ENCODE data around the gene ST8SIA1.

The ST8SIA1 gene

GRCh38 chr12:22246217-22246846, 88.2 kb downstream of the ST8SIA1 start:
- no peak for DNase-seq (ENCODE audit: low read depth in 3 of 3, low spot score in 1 of 3)

- no peak for DNase-seq (ENCODE audit: low read depth in 3 of 3, low spot score in 1 of 3)
These were observed 91.8 kb downstream of the ST8SIA1 start for GRCh38 chr12:22242726-22243125.

DNA sequence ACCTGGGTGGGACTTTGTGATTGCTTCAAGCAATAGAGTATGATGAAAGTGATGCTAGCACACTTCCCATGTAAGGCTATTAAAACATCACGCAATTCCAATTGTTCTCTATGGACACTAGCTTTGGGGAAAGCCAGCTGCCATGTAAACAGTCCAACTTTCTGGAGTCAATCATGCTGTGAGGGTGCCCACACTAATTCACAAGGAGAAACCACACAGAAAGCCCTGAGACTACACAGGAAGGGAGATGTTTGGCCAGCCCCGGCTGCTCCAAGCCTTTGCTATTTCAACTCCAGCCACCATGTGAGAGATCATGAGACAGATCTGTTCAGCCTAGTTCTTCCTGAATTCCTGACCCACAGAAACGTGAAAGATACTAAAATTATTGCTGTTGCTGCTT, 96.3 kb downstream of the ST8SIA1 start:
- DNase-seq (ENCODE audit: low read depth in 3 of 3, low spot score in 1 of 3): no peak

DNA sequence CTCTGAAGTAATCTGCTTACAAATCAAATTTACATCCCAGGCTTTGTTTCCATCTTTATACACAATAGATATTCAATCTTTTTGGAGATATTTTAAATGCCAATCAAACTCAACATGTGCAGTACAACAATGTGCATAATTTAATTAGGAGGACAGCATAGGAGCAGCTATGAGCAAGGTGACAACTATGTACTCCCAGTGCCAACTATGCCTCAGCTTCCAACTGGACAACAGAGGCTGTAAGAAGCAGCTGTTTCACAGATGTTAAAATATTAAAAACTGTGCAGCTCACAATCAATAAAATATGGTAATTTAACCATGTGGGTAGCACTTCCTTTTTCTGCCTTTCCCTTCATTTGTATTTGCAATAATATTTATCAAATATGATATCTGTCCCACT, 99.9 kb downstream of the ST8SIA1 start:
- no peak for DNase-seq (ENCODE audit: low read depth in 3 of 3, low spot score in 1 of 3)

DNA sequence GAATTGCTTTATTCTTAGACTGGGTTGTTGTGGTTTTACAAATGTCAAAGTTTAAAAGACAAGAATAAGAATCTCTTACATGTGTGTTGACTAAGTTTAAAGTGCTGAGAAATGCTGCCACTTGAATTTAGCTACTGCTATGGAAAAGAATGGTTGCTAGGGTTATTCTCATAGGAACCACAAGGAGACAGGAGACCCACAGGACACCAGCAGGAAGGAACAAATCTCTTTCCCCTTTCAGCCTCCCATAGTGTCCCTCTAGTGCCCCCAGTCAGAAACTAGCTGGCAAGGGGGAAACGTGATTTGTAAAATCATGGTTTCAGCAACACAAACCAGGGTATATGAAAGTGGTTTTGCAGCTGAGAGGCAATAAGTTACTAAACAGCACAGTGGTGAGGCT, 102.7 kb downstream of the ST8SIA1 start:
- DNase-seq (ENCODE audit: low read depth in 3 of 3, low spot score in 1 of 3): no peak

DNA sequence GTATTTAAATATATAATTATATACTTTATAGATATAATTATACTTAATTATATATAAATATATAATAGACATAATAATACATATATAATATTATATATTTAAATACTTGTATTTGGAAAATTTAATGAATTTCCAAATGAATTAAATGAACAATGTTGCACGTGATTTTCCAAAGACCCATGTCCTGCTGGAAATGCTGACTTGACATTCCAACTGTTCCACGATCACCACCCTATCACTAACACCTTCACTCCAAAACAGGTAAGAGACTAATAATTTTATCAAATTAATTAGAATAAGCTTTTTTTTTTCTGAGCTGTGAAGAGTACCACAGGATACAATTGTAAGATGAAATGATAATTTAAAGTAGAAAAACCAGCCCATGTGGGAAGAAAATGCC, 103.4 kb downstream of the ST8SIA1 start:
- no peak for DNase-seq (ENCODE audit: low read depth in 3 of 3, low spot score in 1 of 3)

DNA sequence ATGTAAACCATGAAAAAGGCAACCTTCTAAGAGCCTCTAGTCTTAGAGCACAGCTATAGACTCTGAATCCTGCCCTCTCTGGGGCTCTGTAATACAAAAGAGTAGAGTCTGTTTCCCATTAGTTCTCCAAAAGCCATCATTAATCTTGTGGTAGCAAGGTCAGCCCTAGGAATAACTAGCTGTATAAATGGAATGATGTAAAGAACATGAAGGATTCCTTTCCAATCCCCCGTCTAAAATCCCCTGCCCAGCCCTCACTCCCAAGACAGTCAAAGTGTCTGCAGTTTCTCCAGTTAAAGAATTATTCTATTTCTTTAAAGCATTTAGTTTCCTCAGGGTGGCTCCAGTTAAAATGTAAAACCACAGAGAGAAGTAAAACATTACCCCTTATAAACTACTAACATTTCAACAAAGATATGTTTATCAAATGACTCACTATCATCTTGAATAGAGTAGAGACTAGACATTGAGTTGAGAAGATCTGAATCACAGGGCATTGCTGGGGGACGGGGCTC, 104.2 kb downstream of the ST8SIA1 start:
- no peak for DNase-seq (ENCODE audit: low read depth in 3 of 3, low spot score in 1 of 3)

- no peak for DNase-seq (ENCODE audit: low read depth in 3 of 3, low spot score in 1 of 3)
These were observed 104.7 kb downstream of the ST8SIA1 start for GRCh38 chr12:22229652-22230279.

DNA sequence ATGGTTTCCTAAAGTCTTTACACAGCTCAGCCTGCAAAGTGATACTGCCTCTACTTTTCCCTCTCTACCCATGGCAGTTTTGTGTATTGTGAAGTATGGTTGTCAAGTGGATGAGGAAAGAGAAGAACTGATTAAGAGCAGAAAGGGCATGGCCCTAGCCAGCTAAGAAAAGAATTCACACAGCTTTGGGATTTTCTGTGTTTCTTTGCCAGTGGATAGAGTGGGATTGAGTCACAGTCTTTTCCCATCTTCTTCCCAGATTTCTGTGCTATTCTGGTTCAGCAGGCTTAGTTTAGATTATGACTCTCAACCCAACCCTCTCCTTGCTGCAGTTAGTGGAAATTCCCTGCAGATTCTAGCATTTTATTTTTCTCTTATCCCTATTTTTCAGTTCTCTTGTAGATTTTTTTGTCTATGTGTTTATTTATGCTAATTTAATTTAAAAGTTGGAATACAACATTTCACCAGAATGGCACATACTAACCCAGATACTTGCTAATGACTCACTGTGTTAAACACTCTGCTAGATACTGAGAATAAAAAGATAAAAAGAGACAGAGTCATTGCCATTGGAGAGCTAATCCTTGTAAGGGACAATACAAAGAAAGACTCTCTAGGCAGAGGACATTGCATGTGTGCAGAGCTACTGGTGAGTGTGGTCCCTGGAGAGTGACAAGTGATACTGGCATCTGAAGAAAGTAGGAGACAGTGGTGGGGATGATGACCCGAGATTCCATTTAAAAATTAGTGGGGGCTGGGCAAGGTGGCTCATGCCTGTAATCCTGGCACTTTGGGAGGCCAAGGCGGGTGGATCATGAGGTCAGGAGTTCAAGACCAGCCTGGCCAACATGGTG, 106.3 kb downstream of the ST8SIA1 start:
- no peak for DNase-seq (ENCODE audit: low read depth in 3 of 3, low spot score in 1 of 3)

- no peak for DNase-seq (ENCODE audit: low read depth in 3 of 3, low spot score in 1 of 3)
These were observed 111.2 kb downstream of the ST8SIA1 start for GRCh38 chr12:22223356-22223755.

DNA sequence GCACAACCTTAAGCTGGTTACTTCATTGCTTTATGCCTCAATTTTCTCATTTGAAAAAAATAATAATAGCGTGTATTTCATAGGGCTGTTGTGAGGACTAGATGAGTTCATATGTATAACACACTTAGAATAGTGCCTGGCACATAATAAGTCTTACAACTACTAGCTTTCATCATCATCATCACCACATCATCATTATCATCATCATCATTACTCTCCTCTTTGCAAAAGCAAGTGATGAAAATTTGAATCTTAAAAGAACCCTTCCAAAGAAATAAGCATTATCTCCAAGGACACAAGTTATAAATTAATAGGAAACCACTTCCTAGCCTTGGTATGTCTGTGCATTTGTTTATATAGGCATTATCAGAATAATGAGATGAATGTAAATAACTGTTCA, 117.0 kb downstream of the ST8SIA1 start:
- DNase-seq (ENCODE audit: low read depth in 3 of 3, low spot score in 1 of 3): no peak

DNA sequence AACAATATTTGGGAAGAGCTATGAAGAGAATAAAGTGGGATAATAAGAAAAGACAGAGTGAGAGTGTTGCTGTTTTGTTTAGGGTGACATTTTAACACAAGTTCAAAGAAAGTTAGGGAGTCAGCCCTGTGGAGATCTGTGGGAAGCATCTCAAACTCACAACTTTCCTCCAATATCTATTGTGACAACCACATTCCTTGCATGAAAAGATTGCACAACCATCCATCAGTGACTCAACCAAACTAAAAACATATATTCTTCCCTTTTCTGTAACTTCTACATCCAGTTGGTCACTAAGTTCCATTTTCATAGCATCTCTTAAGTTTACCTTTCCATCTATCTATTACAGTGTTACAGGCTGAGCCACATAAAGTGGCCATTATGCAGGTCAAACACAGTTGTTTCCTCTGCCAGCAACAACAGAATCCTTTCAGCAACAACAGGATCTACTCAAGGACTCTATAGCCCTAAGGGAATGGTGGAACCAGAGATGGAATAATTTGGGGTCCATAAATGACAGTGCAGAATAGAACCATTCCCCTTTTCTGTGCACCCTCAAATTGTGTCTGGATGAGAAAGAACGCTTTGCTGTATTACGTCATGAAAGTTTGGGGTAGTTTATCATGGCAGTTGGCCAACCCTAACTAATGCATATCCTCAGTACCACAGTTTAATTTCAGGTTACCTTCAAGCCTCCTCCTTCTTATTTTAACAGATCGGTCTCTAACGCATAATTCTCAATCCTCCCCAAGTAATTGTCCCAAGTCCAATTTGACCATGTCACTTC, 118.8 kb downstream of the ST8SIA1 start:
- no peak for DNase-seq (ENCODE audit: low read depth in 3 of 3, low spot score in 1 of 3)

DNA sequence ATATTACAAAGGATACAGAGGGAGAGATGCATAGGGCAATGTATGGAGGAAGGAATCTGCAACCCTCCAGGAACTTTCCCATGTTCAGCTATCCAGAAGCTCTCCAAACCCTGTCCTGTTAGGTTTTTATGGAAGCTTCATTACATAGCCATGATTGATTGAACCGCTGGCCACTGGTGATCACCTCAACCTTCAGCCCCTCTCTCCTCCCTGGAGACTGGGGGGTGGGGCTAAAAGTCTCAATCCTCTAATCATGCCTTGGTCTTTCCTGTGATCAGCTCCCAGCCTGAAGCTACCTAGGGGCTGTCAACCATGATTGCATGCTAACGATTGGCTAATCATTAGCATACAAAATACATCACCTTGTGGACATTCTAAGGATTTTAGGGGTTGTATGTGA, 123.4 kb downstream of the ST8SIA1 start:
- DNase-seq (ENCODE audit: low read depth in 3 of 3, low spot score in 1 of 3): no peak

DNA sequence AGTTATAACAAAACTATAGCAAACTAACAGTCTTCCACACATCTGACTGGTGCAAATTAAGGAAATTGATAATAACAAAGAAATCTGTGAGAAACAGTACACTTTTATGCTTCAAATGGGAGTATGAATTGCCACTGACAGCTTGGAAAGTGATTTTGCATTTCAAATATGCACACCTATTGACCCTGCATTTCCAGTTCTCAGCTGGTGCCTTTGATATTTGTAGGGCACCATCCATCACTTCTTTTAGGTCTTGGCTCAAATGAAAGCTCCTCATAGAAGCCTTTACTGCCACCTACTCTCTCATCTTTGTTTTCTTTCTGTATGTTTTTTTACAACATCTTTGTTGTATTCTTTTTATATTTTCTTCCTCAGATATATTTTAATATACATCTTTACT, 125.1 kb downstream of the ST8SIA1 start:
- no peak for DNase-seq (ENCODE audit: low read depth in 3 of 3, low spot score in 1 of 3)

DNA sequence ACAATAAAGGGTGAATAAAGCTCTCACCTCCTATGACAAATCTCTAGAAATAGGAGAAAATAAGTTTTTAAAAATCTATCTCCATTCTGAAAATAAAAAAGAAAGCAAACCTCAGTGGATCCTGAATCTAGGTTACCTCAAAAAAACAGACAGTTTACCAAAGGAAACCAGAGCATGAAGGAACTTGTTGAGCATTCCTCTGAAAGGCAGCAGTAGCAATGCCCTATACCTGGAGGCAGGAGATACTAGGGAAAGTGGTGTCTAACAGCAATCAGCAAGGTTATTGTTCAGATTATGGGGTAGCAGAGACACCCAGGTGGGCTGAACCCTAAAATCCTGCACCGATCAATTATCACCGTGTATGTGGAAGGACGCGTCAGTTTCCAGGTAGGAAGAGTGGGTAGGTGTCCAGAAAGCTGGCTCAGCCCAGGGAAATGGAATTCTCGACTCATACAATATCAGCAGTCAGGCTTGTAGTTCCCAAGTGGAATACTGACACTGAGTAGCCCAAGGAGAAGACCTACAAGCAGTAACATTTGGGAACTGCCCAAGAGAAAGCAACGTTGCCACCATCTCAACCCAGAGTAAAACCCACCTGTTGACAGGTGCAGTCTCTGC, 128.3 kb downstream of the ST8SIA1 start:
- DNase-seq (ENCODE audit: low read depth in 3 of 3, low spot score in 1 of 3): no peak

DNA sequence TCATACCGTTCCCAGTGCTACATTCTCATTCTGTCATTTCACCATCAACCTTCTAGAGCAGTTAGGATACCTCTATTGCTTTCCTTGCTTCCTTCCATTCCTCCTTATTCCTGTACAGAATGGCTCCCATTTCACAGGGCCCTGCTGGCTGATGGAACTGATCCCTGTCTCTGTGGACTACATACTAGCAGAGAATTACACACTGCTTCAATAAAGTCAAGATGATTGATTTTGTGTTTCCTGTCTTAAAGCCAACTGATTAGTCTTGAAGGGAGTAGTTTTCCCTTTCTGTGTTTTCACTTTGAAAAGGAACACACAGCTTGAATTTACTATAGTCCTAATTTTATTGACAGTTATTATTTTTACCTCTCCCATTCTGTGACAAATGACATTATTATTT, 130.1 kb downstream of the ST8SIA1 start:
- DNase-seq (ENCODE audit: low read depth in 3 of 3, low spot score in 1 of 3): no peak

- no peak for DNase-seq (ENCODE audit: low read depth in 3 of 3, low spot score in 1 of 3)
These were observed 131.7 kb downstream of the ST8SIA1 start for GRCh38 chr12:22202847-22203246.

- DNase-seq (ENCODE audit: low read depth in 3 of 3, low spot score in 1 of 3): no peak
These were observed 133.4 kb downstream of the ST8SIA1 start for GRCh38 chr12:22201101-22201500.

DNA sequence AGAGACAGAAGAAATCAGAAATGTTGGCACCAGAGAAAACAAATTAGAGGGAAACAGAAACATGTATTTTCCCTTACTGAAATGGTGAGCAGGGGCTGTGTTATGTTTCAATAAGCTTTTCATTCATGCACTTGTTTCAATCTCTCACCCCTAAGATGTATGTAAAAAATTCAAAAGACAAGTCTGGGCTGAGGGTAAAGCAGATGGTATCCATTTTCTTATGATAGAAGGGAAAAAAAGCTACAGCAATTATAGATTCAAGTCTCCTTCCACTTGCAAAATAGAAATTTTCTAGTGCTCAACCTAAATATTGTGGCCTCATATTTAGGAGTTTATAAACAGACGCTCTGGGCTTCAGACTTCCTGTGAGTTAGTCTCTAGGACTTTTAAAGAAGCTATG, 138.3 kb downstream of the ST8SIA1 start:
- DNase-seq (ENCODE audit: low read depth in 3 of 3, low spot score in 1 of 3): no peak

- DNase-seq (ENCODE audit: low read depth in 3 of 3, low spot score in 1 of 3): no peak
These were observed 143.5 kb downstream of the ST8SIA1 start for GRCh38 chr12:22190969-22191368.

GRCh38 chr12:22188431-22188830, 146.1 kb downstream of the ST8SIA1 start:
- no peak for DNase-seq (ENCODE audit: low read depth in 3 of 3, low spot score in 1 of 3)

Data from stimulated activated CD4-positive, alpha-beta T cell treated with anti-CD3 and anti-CD28 coated beads, TNF-alpha, amount 100 ng/mL, for 1 hour (primary cell).